Adrenal gland (tissue), 5 donors: ENCODE data around the gene ACAA2.

Source experiments
- CTCF ChIP-seq, 6 experiments: fragments of 450-650 bp in 4 of 6; fragments of 200-600 bp in 2 of 6; sonication (generic) in 1 of 6; IDR thresholded peaks; 1 replicate in 5 of 6; 2 replicates in 1 of 6; pipeline versions ENCODE4 v1.5.1 to v1.8.0; 2016 to 2021; ENCODE audit warnings: antibody characterized with exemption in 6 of 6, mild to moderate bottlenecking in 2 of 6, moderate library complexity in 1 of 6
- POLR2A ChIP-seq, 2 donors: fragments of 450-650 bp; IDR thresholded peaks; one replicate each; pipeline ENCODE4 v1.6.1; 2017; ENCODE audit warnings: antibody characterized with exemption in 2 of 2, mild to moderate bottlenecking in 2 of 2, moderate library complexity in 1 of 2
- donor health status: DM: no; HTN: no; CAD: no.

- TF ChIP-seq CTCF (IDR thresholded peaks at IDR 0.05) (no peak), POLR2A (IDR thresholded peaks at IDR 0.05) (no peak)
Measured at GRCh38 chr18:49744376-49745008, 68.8 kb downstream of the ACAA2 start.
